ENCODE results near the gene BCL2. TPM values are rescaled to one million over a fixed set of nuclear protein-coding genes. Genes with fewer than 3 reads are reported as not detected.

BCL2 gene
- total RNA-seq, 2 donors from 2014 or later, result 14.8 to 38.4 TPM

- H3K27ac ChIP-seq, result no peak overlapping the region
- no peak for DNase-seq (ENCODE audit: low spot score)
- no peaks in the 10 kb centered on the region for H3K36me3 ChIP-seq
- intact Hi-C loops (cut with DNase I), result no loop called here
- 76% methylated on average over 10 of the region's 10 CpGs for WGBS
- peaks cover 13% of the 10 kb centered on the region for H3K4me1 ChIP-seq (replicated peaks)
- H3K27me3 ChIP-seq (replicated peaks; ENCODE audit: insufficient read depth), result no peaks in the 10 kb centered on the region
- no peak overlapping the region for H3K4me3 ChIP-seq
- no peaks in the 10 kb centered on the region for H3K9me3 ChIP-seq
- TF ChIP-seq POLR2A (IDR thresholded peaks at IDR 0.05) (no peak), POLR2AphosphoS5 (IDR thresholded peaks at IDR 0.05) (no peak)
- TF ChIP-seq, protein P1, sequence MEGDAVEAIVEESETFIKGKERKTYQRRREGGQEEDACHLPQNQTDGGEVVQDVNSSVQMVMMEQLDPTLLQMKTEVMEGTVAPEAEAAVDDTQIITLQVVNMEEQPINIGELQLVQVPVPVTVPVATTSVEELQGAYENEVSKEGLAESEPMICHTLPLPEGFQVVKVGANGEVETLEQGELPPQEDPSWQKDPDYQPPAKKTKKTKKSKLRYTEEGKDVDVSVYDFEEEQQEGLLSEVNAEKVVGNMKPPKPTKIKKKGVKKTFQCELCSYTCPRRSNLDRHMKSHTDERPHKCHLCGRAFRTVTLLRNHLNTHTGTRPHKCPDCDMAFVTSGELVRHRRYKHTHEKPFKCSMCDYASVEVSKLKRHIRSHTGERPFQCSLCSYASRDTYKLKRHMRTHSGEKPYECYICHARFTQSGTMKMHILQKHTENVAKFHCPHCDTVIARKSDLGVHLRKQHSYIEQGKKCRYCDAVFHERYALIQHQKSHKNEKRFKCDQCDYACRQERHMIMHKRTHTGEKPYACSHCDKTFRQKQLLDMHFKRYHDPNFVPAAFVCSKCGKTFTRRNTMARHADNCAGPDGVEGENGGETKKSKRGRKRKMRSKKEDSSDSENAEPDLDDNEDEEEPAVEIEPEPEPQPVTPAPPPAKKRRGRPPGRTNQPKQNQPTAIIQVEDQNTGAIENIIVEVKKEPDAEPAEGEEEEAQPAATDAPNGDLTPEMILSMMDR (IDR thresholded peaks at IDR 0.05), result no peak
Observed at GRCh38 chr18:63154350-63155152, 165.0 kb downstream of the BCL2 start.

DNA sequence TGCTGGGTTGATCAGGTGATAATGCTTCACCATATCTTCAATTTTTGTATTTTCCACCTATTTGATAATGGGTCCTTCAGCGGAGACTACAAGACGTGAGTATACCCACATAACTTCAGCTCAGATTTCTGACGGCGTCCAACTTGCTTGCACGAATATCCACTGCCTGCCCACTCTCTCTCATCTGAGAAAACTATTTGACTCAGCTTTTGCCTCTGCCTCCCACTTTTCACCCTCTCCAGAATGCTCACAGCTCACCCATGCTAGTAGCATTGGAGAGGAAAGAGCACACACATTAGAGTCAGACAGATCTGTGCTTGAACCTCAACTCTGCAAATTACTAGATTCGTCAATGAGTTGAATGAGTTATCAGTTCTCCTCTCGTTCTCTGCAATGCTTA lies 166.8 kb downstream of the BCL2 start:
- Histone ChIP-seq H3K4me3 (no peak overlapping the region), H3K27ac (no peak overlapping the region), H3K36me3 (no peaks in the 10 kb centered on the region), H3K27me3 (replicated peaks; ENCODE audit: insufficient read depth) (no peaks in the 10 kb centered on the region), H3K9me3 (no peaks in the 10 kb centered on the region), H3K4me1 (replicated peaks) (peaks cover 13% of the 10 kb centered on the region)
- TF ChIP-seq, protein P1 (IDR thresholded peaks at IDR 0.05), result no peak
- TF ChIP-seq POLR2A (IDR thresholded peaks at IDR 0.05) (no peak), POLR2AphosphoS5 (IDR thresholded peaks at IDR 0.05) (no peak)
- 94% methylated on average over 7 of the region's 7 CpGs for WGBS
- DNase-seq (ENCODE audit: low spot score), result no peak
- intact Hi-C loops (cut with DNase I), result no loop called here

DNA sequence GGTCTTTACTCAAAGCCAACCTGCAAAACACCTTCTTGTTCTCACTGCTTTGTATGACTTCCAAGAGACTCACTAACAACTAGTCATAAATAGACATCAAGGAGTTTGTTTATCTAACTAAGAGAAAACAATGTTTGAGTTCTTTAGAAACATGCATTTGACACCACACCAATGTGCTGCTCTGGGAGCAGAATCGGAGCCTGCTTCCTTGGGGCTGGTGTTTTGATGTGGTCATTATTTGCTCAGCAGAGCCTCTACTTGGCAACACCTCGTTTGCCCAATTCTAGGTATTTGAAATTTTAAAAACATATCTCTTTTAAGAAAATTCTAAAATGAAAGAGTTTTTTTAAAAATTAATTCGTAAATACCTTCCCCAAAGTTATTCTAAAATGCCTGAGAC lies 167.5 kb downstream of the BCL2 start:
- intact Hi-C loops (cut with DNase I), result no loop called here
- 70% methylated on average over 3 of the region's 3 CpGs for WGBS
- DNase-seq (ENCODE audit: low spot score), result no peak
- Histone ChIP-seq H3K27ac (no peak overlapping the region), H3K27me3 (replicated peaks; ENCODE audit: insufficient read depth) (no peaks in the 10 kb centered on the region), H3K4me1 (replicated peaks) (peaks cover 13% of the 10 kb centered on the region), H3K36me3 (no peaks in the 10 kb centered on the region), H3K9me3 (no peaks in the 10 kb centered on the region), H3K4me3 (no peak overlapping the region)
- TF ChIP-seq POLR2AphosphoS5 (IDR thresholded peaks at IDR 0.05) (no peak), POLR2A (IDR thresholded peaks at IDR 0.05) (no peak)
- TF ChIP-seq, protein P1 (IDR thresholded peaks at IDR 0.05), result no peak

DNA sequence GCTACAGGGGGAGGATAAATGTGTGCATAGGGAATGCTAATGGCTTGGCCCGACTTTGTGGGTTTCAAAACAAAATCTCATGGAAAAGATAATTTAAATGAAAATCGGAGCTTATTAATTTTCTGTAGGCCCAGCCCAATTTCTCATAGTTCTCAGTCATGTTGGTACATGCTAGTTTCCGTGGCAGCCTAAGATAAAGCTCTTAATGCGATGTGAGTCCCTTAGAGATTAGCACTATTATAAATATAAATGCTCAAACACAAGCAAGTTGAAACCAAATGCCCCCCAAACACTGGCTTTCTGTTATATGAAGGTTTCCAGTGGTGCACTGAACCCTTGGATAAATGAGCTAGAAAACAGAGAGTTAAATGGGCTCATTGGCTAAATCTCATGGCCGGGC lies 168.0 kb downstream of the BCL2 start:
- no peaks in the 10 kb centered on the region for H3K36me3 ChIP-seq
- intact Hi-C loops (cut with DNase I), result no loop called here
- no peak overlapping the region for H3K4me3 ChIP-seq
- no peak for TF ChIP-seq POLR2A (IDR thresholded peaks at IDR 0.05)
- TF ChIP-seq, protein P1 (IDR thresholded peaks at IDR 0.05), result no peak
- no peak for TF ChIP-seq POLR2AphosphoS5 (IDR thresholded peaks at IDR 0.05)
- H3K27me3 ChIP-seq (replicated peaks; ENCODE audit: insufficient read depth), result no peaks in the 10 kb centered on the region
- no peak overlapping the region for H3K27ac ChIP-seq
- no peaks in the 10 kb centered on the region for H3K9me3 ChIP-seq
- peaks cover 11% of the 10 kb centered on the region for H3K4me1 ChIP-seq (replicated peaks)
- WGBS, result 81% methylated on average over 5 of the region's 5 CpGs
- DNase-seq (ENCODE audit: low spot score), result no peak

- TF ChIP-seq, protein P1 (IDR thresholded peaks at IDR 0.05), result no peak
- TF ChIP-seq POLR2A (IDR thresholded peaks at IDR 0.05) (no peak), POLR2AphosphoS5 (IDR thresholded peaks at IDR 0.05) (no peak)
- WGBS, result 92% methylated on average over 4 of the region's 4 CpGs
- Histone ChIP-seq H3K27me3 (replicated peaks; ENCODE audit: insufficient read depth) (no peaks in the 10 kb centered on the region), H3K4me3 (no peak overlapping the region), H3K27ac (no peak overlapping the region), H3K9me3 (no peaks in the 10 kb centered on the region), H3K4me1 (replicated peaks) (peaks cover 5% of the 10 kb centered on the region), H3K36me3 (no peaks in the 10 kb centered on the region)
- no peak for DNase-seq (ENCODE audit: low spot score)
- intact Hi-C loops (cut with DNase I), result no loop called here
Observed at GRCh38 chr18:63150942-63151421, 168.6 kb downstream of the BCL2 start.

Measured in prostate gland (tissue), 2 donors.